Measurements from ENCODE around the gene GGCX.

GRCh38 chr2:85541262-85541661 is 20.0 kb downstream of the GGCX start:
- TF ChIP-seq, protein P1, sequence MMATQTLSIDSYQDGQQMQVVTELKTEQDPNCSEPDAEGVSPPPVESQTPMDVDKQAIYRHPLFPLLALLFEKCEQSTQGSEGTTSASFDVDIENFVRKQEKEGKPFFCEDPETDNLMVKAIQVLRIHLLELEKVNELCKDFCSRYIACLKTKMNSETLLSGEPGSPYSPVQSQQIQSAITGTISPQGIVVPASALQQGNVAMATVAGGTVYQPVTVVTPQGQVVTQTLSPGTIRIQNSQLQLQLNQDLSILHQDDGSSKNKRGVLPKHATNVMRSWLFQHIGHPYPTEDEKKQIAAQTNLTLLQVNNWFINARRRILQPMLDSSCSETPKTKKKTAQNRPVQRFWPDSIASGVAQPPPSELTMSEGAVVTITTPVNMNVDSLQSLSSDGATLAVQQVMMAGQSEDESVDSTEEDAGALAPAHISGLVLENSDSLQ (IDR thresholded peaks at IDR 0.05), result no peak
- TF ChIP-seq NFRKB (IDR thresholded peaks at IDR 0.05) (no peak), HDGF (IDR thresholded peaks at IDR 0.05; ENCODE audit: borderline replicate concordance) (no peak), FOXM1 (IDR thresholded peaks at IDR 0.05; ENCODE audit: borderline replicate concordance) (no peak), FOXK2 (IDR thresholded peaks at IDR 0.05) (no peak)

Measured in HEK293T (cell line).